ENCODE data around the gene IGFL1.
A peak's percentile ranks its signal among the peaks of the same experiment; 100 is the strongest.
"Not testable (repeated sequence)": the region's sequence is repeated elsewhere in the genome, so short reads cannot be mapped to it uniquely, and the experiment has no call there.

The IGFL1 gene

DNA sequence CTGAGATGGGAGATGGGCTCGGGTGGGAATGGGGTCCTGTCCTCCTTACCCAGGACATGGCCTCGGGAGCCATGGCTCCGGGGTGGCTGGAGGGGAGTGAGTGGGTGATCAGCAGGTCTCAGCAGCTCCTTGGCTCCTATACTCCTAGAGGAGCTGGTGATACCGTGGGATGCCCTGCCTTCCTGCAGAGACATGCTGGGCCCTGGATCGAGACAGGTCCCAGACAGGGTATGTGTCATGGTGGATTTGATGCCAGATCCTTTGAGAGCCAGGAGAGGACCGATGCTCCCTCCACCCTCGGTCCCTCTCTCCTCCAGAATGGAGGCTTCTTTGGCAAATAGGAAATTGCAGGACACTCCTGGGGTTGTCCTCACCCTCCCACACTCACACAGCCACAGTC is 32.0 kb downstream of the IGFL1 start:
- H3K4me2 ChIP-seq (ENCODE audit: low read length); H4K91ac ChIP-seq (ENCODE audit: low read depth, low read length); H3K9me3 ChIP-seq (ENCODE audit: insufficient read depth, low read depth, low read length); H3K27me3 ChIP-seq (ENCODE audit: insufficient read depth, low read length); H2AFZ ChIP-seq (ENCODE audit: insufficient read depth, low read length, poor library complexity); H3K9ac ChIP-seq (ENCODE audit: low read length); H3K36me3 ChIP-seq (ENCODE audit: control insufficient read depth in 1 of 2, insufficient read depth in 2 of 2, low read length in 2 of 2); H3K79me1 ChIP-seq (ENCODE audit: low read length); H3K23ac ChIP-seq (ENCODE audit: low read length); H3K27ac ChIP-seq (ENCODE audit: low read depth, low read length); H3K4ac ChIP-seq (ENCODE audit: low read depth, low read length); H4K12ac ChIP-seq (ENCODE audit: low read depth, low read length); H2BK5ac ChIP-seq (ENCODE audit: low read depth, low read length, poor library complexity); H3K18ac ChIP-seq (ENCODE audit: low read length); H2AK5ac ChIP-seq (ENCODE audit: low read length); H3K14ac ChIP-seq (ENCODE audit: low read length); H2BK120ac ChIP-seq (ENCODE audit: insufficient read depth, low read length, poor library complexity); H4K8ac ChIP-seq (ENCODE audit: low read depth, low read length); H3K4me3 ChIP-seq (ENCODE audit: low read depth, low read length); H3K4me1 ChIP-seq (ENCODE audit: control insufficient read depth in 1 of 2, insufficient read depth in 2 of 2, low read length in 2 of 2); H2BK12ac ChIP-seq (ENCODE audit: low read length); H3K79me2 ChIP-seq (ENCODE audit: control insufficient read depth, insufficient read depth, low read length, poor library complexity): not testable (repeated sequence)
- DNase-seq = peak in 1 of 2 donors; percentile 4
- WGBS (ENCODE audit: extremely low coverage, insufficient coverage, insufficient read length) = no CpG with 5 or more reads among the region's 7 CpGs

GRCh38 chr19:46262684-46263296 is 33.2 kb downstream of the IGFL1 start:
- DNase-seq = peak in 1 of 2 donors; percentile 23
- H4K91ac ChIP-seq (ENCODE audit: low read depth, low read length) = peak overlapping the region; percentile 35
- not testable (repeated sequence) for H3K27ac ChIP-seq (ENCODE audit: low read depth, low read length); H3K4me1 ChIP-seq (ENCODE audit: control insufficient read depth in 1 of 2, insufficient read depth in 2 of 2, low read length in 2 of 2); H3K18ac ChIP-seq (ENCODE audit: low read length); H4K12ac ChIP-seq (ENCODE audit: low read depth, low read length); H3K79me1 ChIP-seq (ENCODE audit: low read length); H3K27me3 ChIP-seq (ENCODE audit: insufficient read depth, low read length); H2BK120ac ChIP-seq (ENCODE audit: insufficient read depth, low read length, poor library complexity); H4K8ac ChIP-seq (ENCODE audit: low read depth, low read length); H2AFZ ChIP-seq (ENCODE audit: insufficient read depth, low read length, poor library complexity); H3K79me2 ChIP-seq (ENCODE audit: control insufficient read depth, insufficient read depth, low read length, poor library complexity); H2BK5ac ChIP-seq (ENCODE audit: low read depth, low read length, poor library complexity); H3K9me3 ChIP-seq (ENCODE audit: insufficient read depth, low read depth, low read length); H3K4ac ChIP-seq (ENCODE audit: low read depth, low read length); H3K4me3 ChIP-seq (ENCODE audit: low read depth, low read length); H3K9ac ChIP-seq (ENCODE audit: low read length); H3K14ac ChIP-seq (ENCODE audit: low read length); H3K36me3 ChIP-seq (ENCODE audit: control insufficient read depth in 1 of 2, insufficient read depth in 2 of 2, low read length in 2 of 2); H3K4me2 ChIP-seq (ENCODE audit: low read length); H3K23ac ChIP-seq (ENCODE audit: low read length)
- WGBS (ENCODE audit: extremely low coverage, insufficient coverage, insufficient read length) = no CpG with 5 or more reads among the region's 11 CpGs
- H2BK12ac ChIP-seq (ENCODE audit: low read length) = peak overlapping the region; percentile 63
- peak overlapping the region; percentile 6 for H2AK5ac ChIP-seq (ENCODE audit: low read length)

DNA sequence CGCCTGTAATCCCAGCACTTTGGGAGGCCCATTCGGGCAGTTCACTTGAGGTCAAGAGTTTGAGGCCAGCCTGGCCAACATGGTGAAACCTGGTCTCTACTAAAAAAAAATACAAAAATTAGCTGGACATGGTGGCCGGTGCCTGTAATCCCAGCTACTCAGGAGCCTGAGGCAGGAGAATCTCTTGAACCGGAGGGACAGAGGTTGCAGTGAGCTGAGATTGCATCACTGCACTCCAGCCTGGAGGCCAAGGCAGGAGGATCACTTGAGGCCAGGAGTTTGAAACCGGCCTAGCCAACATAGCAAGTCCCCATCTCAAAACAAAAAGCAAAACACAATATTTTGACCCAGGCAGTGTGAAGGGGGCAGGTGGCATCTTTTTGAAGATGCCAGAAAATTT is 35.3 kb downstream of the IGFL1 start:
- not testable (repeated sequence) for H3K79me1 ChIP-seq (ENCODE audit: low read length); H3K27ac ChIP-seq (ENCODE audit: low read depth, low read length); H3K4me1 ChIP-seq (ENCODE audit: control insufficient read depth in 1 of 2, insufficient read depth in 2 of 2, low read length in 2 of 2); H3K27me3 ChIP-seq (ENCODE audit: insufficient read depth, low read length); H3K79me2 ChIP-seq (ENCODE audit: control insufficient read depth, insufficient read depth, low read length, poor library complexity); H2AK5ac ChIP-seq (ENCODE audit: low read length); H3K4me3 ChIP-seq (ENCODE audit: low read depth, low read length); H3K36me3 ChIP-seq (ENCODE audit: control insufficient read depth in 1 of 2, insufficient read depth in 2 of 2, low read length in 2 of 2); H2AFZ ChIP-seq (ENCODE audit: insufficient read depth, low read length, poor library complexity); H3K23ac ChIP-seq (ENCODE audit: low read length); H4K12ac ChIP-seq (ENCODE audit: low read depth, low read length); H3K4me2 ChIP-seq (ENCODE audit: low read length); H3K9me3 ChIP-seq (ENCODE audit: insufficient read depth, low read depth, low read length); H3K9ac ChIP-seq (ENCODE audit: low read length); H3K18ac ChIP-seq (ENCODE audit: low read length)
- Histone ChIP-seq H4K8ac (ENCODE audit: low read depth, low read length) (peak overlapping the region; percentile 56), H2BK120ac (ENCODE audit: insufficient read depth, low read length, poor library complexity) (peak overlapping the region; percentile 37), H3K4ac (ENCODE audit: low read depth, low read length) (peak overlapping the region; percentile 22), H4K91ac (ENCODE audit: low read depth, low read length) (peak overlapping the region; percentile 18), H2BK5ac (ENCODE audit: low read depth, low read length, poor library complexity) (peak overlapping the region; percentile 28), H2BK12ac (ENCODE audit: low read length) (peak overlapping the region; percentile 81), H3K14ac (ENCODE audit: low read length) (peak overlapping the region; percentile 62)
- peak; percentile 81 for DNase-seq
- WGBS (ENCODE audit: extremely low coverage, insufficient coverage, insufficient read length) = no CpG with 5 or more reads among the region's 5 CpGs

- DNase-seq = peak; percentile 83 to 97
- Histone ChIP-seq H2BK12ac (ENCODE audit: low read length) (peak overlapping the region; percentile 81), H2AFZ (ENCODE audit: insufficient read depth, low read length, poor library complexity) (no peak overlapping the region), H4K8ac (ENCODE audit: low read depth, low read length) (peak overlapping the region; percentile 56), H3K18ac (ENCODE audit: low read length) (no peak overlapping the region), H4K12ac (ENCODE audit: low read depth, low read length) (no peak overlapping the region), H3K4ac (ENCODE audit: low read depth, low read length) (peak overlapping the region; percentile 22), H2BK120ac (ENCODE audit: insufficient read depth, low read length, poor library complexity) (peak overlapping the region; percentile 37), H4K91ac (ENCODE audit: low read depth, low read length) (no peak overlapping the region), H3K14ac (ENCODE audit: low read length) (no peak overlapping the region), H3K27me3 (ENCODE audit: insufficient read depth, low read length) (no peaks in the 10 kb centered on the region), H3K27ac (ENCODE audit: low read depth, low read length) (no peak overlapping the region), H3K4me2 (ENCODE audit: low read length) (no peak overlapping the region), H2AK5ac (ENCODE audit: low read length) (no peak overlapping the region), H3K9me3 (ENCODE audit: insufficient read depth, low read depth, low read length) (no peaks in the 10 kb centered on the region), H2BK5ac (ENCODE audit: low read depth, low read length, poor library complexity) (no peak overlapping the region), H3K4me3 (ENCODE audit: low read depth, low read length) (no peak overlapping the region), H3K9ac (ENCODE audit: low read length) (no peak overlapping the region), H3K79me2 (ENCODE audit: control insufficient read depth, insufficient read depth, low read length, poor library complexity) (peaks cover 1% of the 10 kb centered on the region), H3K4me1 (ENCODE audit: control insufficient read depth in 1 of 2, insufficient read depth in 2 of 2, low read length in 2 of 2) (peaks cover 0 to 3% of the 10 kb centered on the region in 2 experiments), H3K36me3 (ENCODE audit: control insufficient read depth in 1 of 2, insufficient read depth in 2 of 2, low read length in 2 of 2) (peaks cover 0 to 2% of the 10 kb centered on the region in 2 experiments), H3K23ac (ENCODE audit: low read length) (no peak overlapping the region), H3K79me1 (ENCODE audit: low read length) (peaks cover 6% of the 10 kb centered on the region)
- WGBS (ENCODE audit: extremely low coverage, insufficient coverage, insufficient read length) = no CpG with 5 or more reads among the region's 10 CpGs
Measured at GRCh38 chr19:46265217-46265828, 35.8 kb downstream of the IGFL1 start.

All from trophoblast cell (in vitro differentiated cells and primary cell).